Brain microvascular endothelial cell (primary cell): ENCODE results near the gene TBXAS1.

Experiments used
- DNase-seq: peaks from one replicate; pipeline ENCODE4 v3.0.0-alpha.2; 2020
- H3K27ac ChIP-seq: fragments of 250-450 bp; sonication (Bioruptor Pico); 2 replicates; pipeline ENCODE4 v1.5.1; 2020; ENCODE audit warnings: mild to moderate bottlenecking, moderate library complexity
- H3K27me3 ChIP-seq: fragments of 250-450 bp; sonication (Bioruptor Pico); replicated peaks from 2 replicates; pipeline ENCODE4 v1.5.1; 2020; ENCODE audit warnings: mild to moderate bottlenecking
- H3K36me3 ChIP-seq: fragments of 250-450 bp; sonication (Bioruptor Pico); replicated peaks from 2 replicates; pipeline ENCODE4 v1.5.1; 2020; ENCODE audit warnings: mild to moderate bottlenecking
- H3K4me3 ChIP-seq: 2 replicates; pipeline ENCODE4 v1.5.1; 2011; ENCODE audit warnings: low read depth, mild to moderate bottlenecking, control low read depth, low read length, moderate library complexity
- CTCF ChIP-seq: IDR thresholded peaks from 2 replicates; pipeline ENCODE4 v1.5.1; 2011; ENCODE audit warnings: low read depth, mild to moderate bottlenecking, moderate library complexity, low read length, control low read depth, inconsistent platforms; ENCODE audit errors: missing control alignments
- in situ Hi-C: cut with HindIII; loops from 2 replicates; pipeline ENCODE4 v1.10.0; 2017; ENCODE audit warnings: low sequenced_read_pairs, low pct_ligation_motif_present

The TBXAS1 gene

GRCh38 chr7:139972029-139972428 is 143.0 kb downstream of the TBXAS1 start:
- Histone ChIP-seq H3K27ac (no peak overlapping the region), H3K27me3 (no peaks in the 10 kb centered on the region), H3K36me3 (no peaks in the 10 kb centered on the region), H3K4me3 (no peak overlapping the region)
- in situ Hi-C loops = no loop called here
- DNase-seq = no peak
- TF ChIP-seq CTCF = no peak

- TF ChIP-seq CTCF = no peak
- H3K36me3 ChIP-seq = no peaks in the 10 kb centered on the region
- no peak overlapping the region for H3K4me3 ChIP-seq
- DNase-seq = no peak
- in situ Hi-C loops = no loop called here
- H3K27ac ChIP-seq = no peak overlapping the region
- H3K27me3 ChIP-seq = no peaks in the 10 kb centered on the region
Measured at GRCh38 chr7:139973101-139974050, 144.3 kb downstream of the TBXAS1 start.

- Histone ChIP-seq H3K36me3 (no peaks in the 10 kb centered on the region), H3K27me3 (no peaks in the 10 kb centered on the region), H3K27ac (no peak overlapping the region), H3K4me3 (no peak overlapping the region)
- no peak for DNase-seq
- TF ChIP-seq CTCF = no peak
- in situ Hi-C loops = no loop called here
Measured at GRCh38 chr7:139974179-139974811, 145.2 kb downstream of the TBXAS1 start.

- no peaks in the 10 kb centered on the region for H3K27me3 ChIP-seq
- DNase-seq = no peak
- no peak for TF ChIP-seq CTCF
- in situ Hi-C loops = no loop called here
- H3K27ac ChIP-seq = no peak overlapping the region
- no peaks in the 10 kb centered on the region for H3K36me3 ChIP-seq
- H3K4me3 ChIP-seq = no peak overlapping the region
Measured at GRCh38 chr7:139976055-139976837, 147.2 kb downstream of the TBXAS1 start.

- in situ Hi-C loops = no loop called here
- DNase-seq = no peak
- Histone ChIP-seq H3K27ac (no peak overlapping the region), H3K27me3 (no peaks in the 10 kb centered on the region), H3K36me3 (no peaks in the 10 kb centered on the region), H3K4me3 (no peak overlapping the region)
- no peak for TF ChIP-seq CTCF
Measured at GRCh38 chr7:139976838-139977656, 148.0 kb downstream of the TBXAS1 start.
